Rectal smooth muscle tissue (tissue), 1 donor: Measurements from ENCODE around the gene ATG3.
A peak's percentile ranks its signal among the peaks of the same experiment; 100 is the strongest.
"Not testable (repeated sequence)": the region's sequence is repeated elsewhere in the genome, so short reads cannot be mapped to it uniquely, and the experiment has no call there.

Experiments used
- H3K27ac ChIP-seq: one replicate; pipeline ENCODE4 v1.7.0; 2013; ENCODE audit warnings: low read depth, low read length, inconsistent platforms
- H3K27me3 ChIP-seq: one replicate; pipeline ENCODE4 v1.7.0; 2013; ENCODE audit warnings: low read length; ENCODE audit not compliant: control insufficient read depth, insufficient read depth
- H3K36me3 ChIP-seq: one replicate; pipeline ENCODE4 v1.7.0; 2013; ENCODE audit warnings: low read length; ENCODE audit not compliant: control insufficient read depth, insufficient read depth
- H3K4me1 ChIP-seq: one replicate; pipeline ENCODE4 v1.7.0; 2013; ENCODE audit warnings: low read length; ENCODE audit not compliant: control insufficient read depth, insufficient read depth
- H3K4me3 ChIP-seq: one replicate; pipeline ENCODE4 v1.7.0; 2013; ENCODE audit warnings: low read length
- H3K9ac ChIP-seq: one replicate; pipeline ENCODE4 v1.7.0; 2013; ENCODE audit warnings: low read length

Gene ATG3

GRCh38 chr3:112508860-112509259, 52.9 kb downstream of the ATG3 start:
- no peaks in the 10 kb centered on the region for H3K36me3 ChIP-seq
- H3K9ac ChIP-seq: no peak overlapping the region
- H3K27me3 ChIP-seq: no peaks in the 10 kb centered on the region
- no peak overlapping the region for H3K4me3 ChIP-seq
- no peaks in the 10 kb centered on the region for H3K4me1 ChIP-seq
- H3K27ac ChIP-seq: no peak overlapping the region

DNA sequence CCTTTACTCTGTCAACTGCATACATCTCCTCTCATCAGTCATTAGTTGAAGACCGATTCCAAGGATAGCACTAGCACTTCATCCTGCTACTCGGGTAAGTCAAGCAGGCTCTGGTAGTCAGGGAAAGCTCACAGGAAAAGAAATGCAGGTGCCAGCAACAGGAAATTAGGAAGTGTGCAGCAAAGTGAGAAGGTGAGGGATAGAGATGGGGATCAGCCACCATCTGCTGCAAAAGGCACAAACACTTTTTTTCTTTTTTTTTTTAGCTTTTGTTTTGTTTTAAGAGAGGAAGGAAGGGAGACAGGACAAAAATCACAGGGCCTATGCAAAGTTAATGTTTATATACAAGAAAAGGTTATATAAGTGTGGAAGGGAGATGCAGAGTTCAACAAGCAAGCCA, 53.5 kb downstream of the ATG3 start:
- Histone ChIP-seq H3K4me1 (no peaks in the 10 kb centered on the region), H3K36me3 (no peaks in the 10 kb centered on the region), H3K4me3 (no peak overlapping the region), H3K9ac (no peak overlapping the region), H3K27ac (no peak overlapping the region), H3K27me3 (no peaks in the 10 kb centered on the region)

DNA sequence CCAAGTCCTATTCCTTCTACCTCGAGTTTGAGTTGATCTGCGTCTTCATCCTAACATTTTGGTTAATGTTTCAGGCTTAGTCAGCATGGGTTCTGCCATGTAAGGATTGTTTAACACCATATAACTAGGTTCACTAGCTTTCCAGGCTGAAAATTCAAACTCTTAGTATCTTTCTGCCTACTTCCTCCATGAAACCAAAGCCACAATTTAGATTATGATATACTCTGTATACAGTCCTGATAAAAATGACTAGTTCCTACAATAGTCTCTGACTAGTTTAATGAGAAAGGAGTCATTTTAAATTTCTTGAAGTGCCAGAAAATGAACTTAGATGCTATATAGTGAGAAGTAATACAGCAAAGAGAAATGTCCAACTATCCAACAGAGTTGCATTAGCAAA, 55.9 kb downstream of the ATG3 start:
- Histone ChIP-seq H3K36me3 (no peaks in the 10 kb centered on the region), H3K27me3 (no peaks in the 10 kb centered on the region), H3K4me3 (no peak overlapping the region), H3K27ac (no peak overlapping the region), H3K9ac (no peak overlapping the region), H3K4me1 (no peaks in the 10 kb centered on the region)

GRCh38 chr3:112504123-112504522, 57.6 kb downstream of the ATG3 start:
- Histone ChIP-seq H3K27me3 (no peaks in the 10 kb centered on the region), H3K27ac (no peak overlapping the region)

GRCh38 chr3:112503304-112503972, 58.3 kb downstream of the ATG3 start:
- no peak overlapping the region for H3K27ac ChIP-seq
- H3K9ac ChIP-seq: no peak overlapping the region
- no peaks in the 10 kb centered on the region for H3K36me3 ChIP-seq
- no peaks in the 10 kb centered on the region for H3K27me3 ChIP-seq
- no peak overlapping the region for H3K4me3 ChIP-seq
- no peaks in the 10 kb centered on the region for H3K4me1 ChIP-seq

More at GRCh38 chr3:112504123-112504522, 57.6 kb downstream of the ATG3 start:
- no peak overlapping the region for H3K9ac ChIP-seq
- H3K4me3 ChIP-seq: no peak overlapping the region
- no peaks in the 10 kb centered on the region for H3K36me3 ChIP-seq
- H3K4me1 ChIP-seq: no peaks in the 10 kb centered on the region

DNA sequence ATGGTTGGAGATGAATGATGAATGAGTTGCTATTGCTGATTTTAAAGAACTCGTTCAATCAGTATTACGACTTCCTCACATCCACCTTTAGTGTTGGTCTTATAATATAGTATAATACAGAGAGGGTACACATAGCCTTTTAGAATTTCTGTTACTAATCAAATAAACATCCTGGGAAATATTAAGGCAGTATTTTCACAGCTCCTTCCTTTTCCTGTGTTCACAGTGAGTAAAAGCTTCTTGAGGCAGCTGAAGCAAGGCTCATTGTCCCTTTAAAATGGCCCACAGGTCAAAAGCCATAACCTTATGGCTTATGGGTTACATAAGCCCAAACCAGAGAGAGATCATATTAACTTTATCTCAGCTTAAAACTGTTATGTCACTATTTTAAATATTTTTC, 61.1 kb downstream of the ATG3 start:
- H3K9ac ChIP-seq: no peak overlapping the region
- H3K27ac ChIP-seq: no peak overlapping the region
- H3K4me1 ChIP-seq: no peaks in the 10 kb centered on the region
- no peaks in the 10 kb centered on the region for H3K27me3 ChIP-seq
- H3K36me3 ChIP-seq: no peaks in the 10 kb centered on the region
- H3K4me3 ChIP-seq: no peak overlapping the region

DNA sequence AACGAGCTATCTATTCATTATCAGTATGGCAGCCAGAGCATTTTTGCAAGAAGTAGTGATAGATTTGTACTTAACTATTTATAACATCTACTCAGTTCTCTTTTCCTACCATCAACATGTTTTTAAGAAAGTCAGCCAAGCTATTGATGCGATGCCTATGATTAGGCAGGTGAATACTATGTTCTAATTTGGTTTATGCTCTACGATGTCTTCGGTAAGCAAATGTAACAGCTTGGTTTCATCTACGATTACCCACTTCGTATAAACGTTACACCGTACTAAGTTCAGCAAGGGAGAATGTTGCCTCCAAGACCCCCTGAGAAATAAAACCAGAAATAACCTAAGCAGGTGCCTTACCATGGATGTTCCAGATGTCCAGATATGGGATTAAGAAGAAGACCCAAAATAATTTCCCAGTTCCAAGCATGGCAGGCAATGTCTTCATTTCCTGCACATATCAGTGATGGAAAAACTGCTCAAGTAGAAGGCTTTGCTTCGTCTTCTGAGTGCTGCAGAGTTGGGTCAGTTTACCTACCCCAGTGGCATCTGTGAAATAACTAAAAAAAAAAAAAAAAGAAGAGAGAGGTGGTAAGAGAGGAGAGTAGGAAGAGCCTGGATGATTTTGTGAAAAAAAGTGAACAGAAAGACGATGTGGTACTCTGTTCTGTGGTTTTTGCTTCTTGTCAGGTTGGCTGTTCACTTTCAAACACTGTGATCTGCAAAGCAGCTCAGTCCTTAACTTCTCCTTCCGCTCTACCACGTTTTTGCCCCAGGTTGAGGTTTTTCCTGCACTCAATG, 62.6 kb downstream of the ATG3 start, which contains the start of gene BTLA:
Gene BTLA, minus strand, starts transcription at position 559 of the 798 bp plus-strand sequence. Its CDS starts 114 bp downstream, at position 445.
- Histone ChIP-seq H3K4me1 (no peaks in the 10 kb centered on the region), H3K9ac (no peak within 1 kb of the TSS), H3K27ac (no peak within 1 kb of the TSS), H3K27me3 (no peaks in the 10 kb centered on the region), H3K36me3 (no peaks in the 10 kb centered on the region), H3K4me3 (peak within 1 kb of the TSS; percentile 37)

DNA sequence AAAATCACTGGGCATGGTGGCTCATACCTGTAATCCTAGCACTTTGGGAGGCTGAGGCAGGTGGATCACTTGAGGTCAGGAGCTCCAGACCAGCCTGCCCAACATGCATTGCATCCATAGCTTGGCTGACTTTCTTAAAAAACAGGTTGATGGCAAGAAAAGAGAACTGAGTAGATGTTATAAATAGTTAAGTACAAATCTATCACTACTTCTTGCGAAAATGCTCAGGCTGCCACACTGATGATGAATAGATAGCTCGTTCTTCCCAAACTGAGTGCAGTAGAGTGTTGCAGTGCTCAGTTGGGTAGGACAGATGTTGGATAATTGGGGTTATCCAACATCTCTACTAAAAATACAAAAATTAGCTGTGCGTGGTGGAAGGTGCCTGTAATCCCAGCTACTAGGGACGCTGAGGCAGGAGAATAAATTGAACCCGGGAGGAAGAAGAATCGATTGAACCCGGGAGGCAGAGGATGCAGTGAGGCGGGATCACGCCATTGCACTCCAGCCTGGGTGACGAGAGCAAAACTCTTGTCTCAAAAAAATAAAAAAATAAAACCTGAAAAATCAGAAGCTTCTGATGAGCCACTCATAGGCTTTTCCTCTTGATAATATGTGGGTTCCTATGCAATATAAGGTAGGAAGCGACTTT, 63.7 kb downstream of the ATG3 start:
- no peak overlapping the region for H3K9ac ChIP-seq
- no peak overlapping the region for H3K27ac ChIP-seq
- no peaks in the 10 kb centered on the region for H3K36me3 ChIP-seq
- H3K4me3 ChIP-seq: no peak overlapping the region
- H3K4me1 ChIP-seq: no peaks in the 10 kb centered on the region
- H3K27me3 ChIP-seq: no peaks in the 10 kb centered on the region

GRCh38 chr3:112496366-112497067, 65.2 kb downstream of the ATG3 start:
- H3K27ac ChIP-seq: no peak overlapping the region
- H3K9ac ChIP-seq: no peak overlapping the region
- no peaks in the 10 kb centered on the region for H3K36me3 ChIP-seq
- H3K4me1 ChIP-seq: no peaks in the 10 kb centered on the region
- no peaks in the 10 kb centered on the region for H3K27me3 ChIP-seq
- no peak overlapping the region for H3K4me3 ChIP-seq

GRCh38 chr3:112494448-112494767, 67.4 kb downstream of the ATG3 start:
- not testable (repeated sequence) for H3K36me3 ChIP-seq, H3K27me3 ChIP-seq, H3K27ac ChIP-seq, H3K9ac ChIP-seq, H3K4me1 ChIP-seq, H3K4me3 ChIP-seq

DNA sequence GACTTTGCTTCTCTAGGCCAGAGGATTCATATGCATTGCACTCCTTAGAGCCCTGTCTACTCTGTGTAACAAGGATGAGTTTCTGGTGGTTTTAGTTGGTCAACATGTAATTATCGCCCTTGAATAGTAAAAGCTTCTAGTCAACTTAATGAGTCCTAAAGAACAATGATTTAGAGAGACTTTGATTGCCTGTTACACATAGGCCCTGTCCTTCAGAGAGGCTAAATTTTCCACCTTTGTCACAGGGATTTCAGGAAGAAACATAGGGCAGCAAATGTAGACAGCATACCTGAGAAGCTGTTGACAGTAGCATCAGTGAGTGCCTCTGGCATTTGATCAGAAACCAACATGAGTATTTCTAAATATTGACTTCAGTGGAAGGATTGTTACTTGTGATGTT, 69.6 kb downstream of the ATG3 start:
- H3K4me3 ChIP-seq: no peak overlapping the region
- H3K27me3 ChIP-seq: no peaks in the 10 kb centered on the region
- no peak overlapping the region for H3K9ac ChIP-seq
- no peaks in the 10 kb centered on the region for H3K36me3 ChIP-seq
- no peaks in the 10 kb centered on the region for H3K4me1 ChIP-seq
- H3K27ac ChIP-seq: no peak overlapping the region

DNA sequence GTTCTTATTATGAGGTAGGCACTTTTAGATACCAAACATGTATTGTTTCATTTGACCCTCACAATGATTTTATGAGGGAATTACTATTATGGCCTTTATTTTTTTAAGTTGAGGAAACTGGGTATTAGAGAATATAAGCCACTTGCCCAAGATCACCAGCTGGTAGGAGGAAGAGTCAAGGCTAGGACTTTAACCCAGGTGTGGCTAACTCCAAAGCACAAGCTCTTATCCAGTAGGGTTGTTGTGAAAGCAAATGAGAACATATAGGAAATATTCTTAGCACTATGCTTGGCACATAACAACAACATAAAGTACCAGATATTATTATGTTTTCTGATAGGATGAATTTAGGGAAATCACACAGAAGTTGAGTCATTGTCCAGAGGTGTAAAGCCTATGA, 70.4 kb downstream of the ATG3 start:
- Histone ChIP-seq H3K4me3 (no peak overlapping the region), H3K27ac (no peak overlapping the region), H3K9ac (no peak overlapping the region), H3K27me3 (no peaks in the 10 kb centered on the region), H3K4me1 (no peaks in the 10 kb centered on the region), H3K36me3 (no peaks in the 10 kb centered on the region)
